Keratinocyte (primary cell): ENCODE measurements around the gene PABPC1L2A.

Source experiments
- EZH2 ChIP-seq: IDR thresholded peaks from one replicate; pipeline ENCODE4 v1.6.1; 2012; ENCODE audit warnings: inconsistent platforms, mild to moderate bottlenecking, low read length, moderate library complexity
- TF ChIP-seq, protein P1 (sequence below), 3 experiments: IDR thresholded peaks in 1 of 3; conservative IDR thresholded peaks in 1 of 3; optimal IDR thresholded peaks in 1 of 3; 2 replicates in 2 of 3; 3 replicates in 1 of 3; pipeline versions ENCODE3 to v1.5.1; 2011; ENCODE audit warnings: low read length in 3 of 3, mild to moderate bottlenecking in 3 of 3, moderate library complexity in 2 of 3, control low read depth in 1 of 3, inconsistent platforms in 1 of 3; ENCODE audit not compliant: insufficient read depth in 2 of 3; ENCODE audit errors: extremely low read depth in 1 of 3

DNA sequence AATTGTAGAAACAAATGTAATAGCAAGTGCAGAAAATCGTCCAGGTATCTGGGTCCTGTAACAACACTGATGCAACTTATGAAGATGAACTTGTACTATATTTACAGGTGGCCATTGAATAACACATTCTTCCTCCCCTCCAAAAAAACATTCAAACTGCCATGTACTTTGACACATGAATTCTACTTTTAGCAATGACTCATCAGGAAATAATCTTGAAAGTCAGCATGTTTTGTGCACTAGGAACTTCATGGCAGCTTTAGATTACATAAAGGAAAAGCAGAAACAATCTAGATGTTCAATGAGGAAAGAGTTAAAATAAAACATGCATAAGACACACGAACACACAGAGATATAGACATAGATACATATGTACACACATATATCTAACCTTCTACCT lies 2.5 kb downstream of the PABPC1L2A start:
- TF ChIP-seq, protein P1, sequence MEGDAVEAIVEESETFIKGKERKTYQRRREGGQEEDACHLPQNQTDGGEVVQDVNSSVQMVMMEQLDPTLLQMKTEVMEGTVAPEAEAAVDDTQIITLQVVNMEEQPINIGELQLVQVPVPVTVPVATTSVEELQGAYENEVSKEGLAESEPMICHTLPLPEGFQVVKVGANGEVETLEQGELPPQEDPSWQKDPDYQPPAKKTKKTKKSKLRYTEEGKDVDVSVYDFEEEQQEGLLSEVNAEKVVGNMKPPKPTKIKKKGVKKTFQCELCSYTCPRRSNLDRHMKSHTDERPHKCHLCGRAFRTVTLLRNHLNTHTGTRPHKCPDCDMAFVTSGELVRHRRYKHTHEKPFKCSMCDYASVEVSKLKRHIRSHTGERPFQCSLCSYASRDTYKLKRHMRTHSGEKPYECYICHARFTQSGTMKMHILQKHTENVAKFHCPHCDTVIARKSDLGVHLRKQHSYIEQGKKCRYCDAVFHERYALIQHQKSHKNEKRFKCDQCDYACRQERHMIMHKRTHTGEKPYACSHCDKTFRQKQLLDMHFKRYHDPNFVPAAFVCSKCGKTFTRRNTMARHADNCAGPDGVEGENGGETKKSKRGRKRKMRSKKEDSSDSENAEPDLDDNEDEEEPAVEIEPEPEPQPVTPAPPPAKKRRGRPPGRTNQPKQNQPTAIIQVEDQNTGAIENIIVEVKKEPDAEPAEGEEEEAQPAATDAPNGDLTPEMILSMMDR (optimal IDR thresholded peaks at IDR 0.05 in 1 of 3, IDR thresholded peaks at IDR 0.05 in 1 of 3, conservative IDR thresholded peaks at IDR 0.05 in 1 of 3; ENCODE audit: extremely low read depth in 1 of 3, insufficient read depth in 2 of 3, low read length in 3 of 3): no peak
- no peak for TF ChIP-seq EZH2
